GM23338 (cell line): Measurements from ENCODE around the gene PAN2. TPM values are rescaled to one million over a fixed set of nuclear protein-coding genes. Genes with fewer than 3 reads are reported as not detected.

ENCODE experiments used
- ATAC-seq: fragments of 200-7000 bp; cut with Tn5 transposase; 3 replicates; pipeline ENCODE4 v1.9.1; 2020
- DNase-seq: peaks from one replicate; pipeline ENCODE4 v3.0.0-alpha.2; 2015; ENCODE audit warnings: low spot score
- H2AFZ ChIP-seq: fragments of 200-600 bp; sonication (generic); 2 replicates; pipeline ENCODE4 v1.8.0; 2016; ENCODE audit warnings: antibody characterized with exemption, mild to moderate bottlenecking, moderate library complexity
- H3F3A ChIP-seq: fragments of 200-600 bp; sonication (generic); replicated peaks from 2 replicates; pipeline ENCODE4 v1.8.0; 2017; ENCODE audit warnings: antibody characterized with exemption, mixed run types, low read depth
- H3K27ac ChIP-seq: fragments of 200-600 bp; sonication (generic); 2 replicates; pipeline ENCODE4 v1.6.1; 2016; ENCODE audit warnings: low read depth
- H3K27me3 ChIP-seq: fragments of 200-600 bp; sonication (generic); 2 replicates; pipeline ENCODE4 v1.8.0; 2016; ENCODE audit warnings: mild to moderate bottlenecking, mixed run types, moderate library complexity; ENCODE audit not compliant: insufficient read depth
- H3K36me3 ChIP-seq: fragments of 200-600 bp; sonication (generic); 2 replicates; pipeline ENCODE4 v1.8.0; 2016; ENCODE audit warnings: mild to moderate bottlenecking; ENCODE audit not compliant: insufficient read depth
- H3K4me1 ChIP-seq: fragments of 200-600 bp; sonication (generic); 2 replicates; pipeline ENCODE4 v1.8.0; 2016; ENCODE audit warnings: mild to moderate bottlenecking, moderate library complexity; ENCODE audit not compliant: insufficient read depth
- H3K4me2 ChIP-seq: fragments of 200-600 bp; sonication (generic); 2 replicates; pipeline ENCODE4 v1.7.1; 2017; ENCODE audit warnings: mixed run types
- H3K4me3 ChIP-seq: fragments of 200-600 bp; sonication (generic); 2 replicates; pipeline ENCODE4 v1.6.1; 2016; ENCODE audit warnings: mixed run types
- H3K79me2 ChIP-seq: fragments of 200-600 bp; sonication (generic); replicated peaks from 2 replicates; pipeline ENCODE4 v1.8.0; 2017; ENCODE audit warnings: mild to moderate bottlenecking; ENCODE audit not compliant: insufficient read depth
- H3K9me2 ChIP-seq: fragments of 200-600 bp; sonication (generic); 2 replicates; pipeline ENCODE4 v1.8.0; 2017; ENCODE audit not compliant: insufficient read depth
- H4K20me1 ChIP-seq: fragments of 200-600 bp; sonication (generic); replicated peaks from 2 replicates; pipeline ENCODE4 v1.8.0; 2017; ENCODE audit warnings: mild to moderate bottlenecking; ENCODE audit not compliant: insufficient read depth
- H3K27ac Mint-ChIP-seq: 2 replicates; pipeline ENCODE4 v1.8.0; 2020; ENCODE audit warnings: inconsistent platforms, mild to moderate bottlenecking, moderate library complexity, mixed read lengths
- H3K27me3 Mint-ChIP-seq: 3 replicates; pipeline ENCODE4 v1.8.0; 2022; ENCODE audit warnings: low read depth, mild to moderate bottlenecking, moderate library complexity, mixed read lengths, inconsistent platforms; ENCODE audit not compliant: insufficient read depth, poor library complexity
- H3K36me3 Mint-ChIP-seq: 3 replicates; pipeline ENCODE4 v1.8.0; 2021; ENCODE audit warnings: low read depth, mild to moderate bottlenecking, inconsistent platforms, moderate library complexity, mixed read lengths
- H3K4me1 Mint-ChIP-seq: 3 replicates; pipeline ENCODE4 v1.8.0; 2020; ENCODE audit warnings: mild to moderate bottlenecking, inconsistent platforms, mixed read lengths
- H3K4me3 Mint-ChIP-seq: 3 replicates; pipeline ENCODE4 v1.8.0; 2021; ENCODE audit warnings: moderate library complexity, mild to moderate bottlenecking, inconsistent platforms, mixed read lengths
- H3K9me3 Mint-ChIP-seq: 3 replicates; pipeline ENCODE4 v1.8.0; 2020; ENCODE audit warnings: moderate library complexity, mild to moderate bottlenecking, inconsistent platforms, mixed read lengths
- EZH2phosphoT487 ChIP-seq: fragments of 200-600 bp; sonication (generic); IDR thresholded peaks from one replicate; pipeline ENCODE4 v1.8.1; 2018; ENCODE audit warnings: antibody characterized with exemption; ENCODE audit not compliant: unreplicated experiment
- STAT1 ChIP-seq: IDR thresholded peaks from one replicate; pipeline ENCODE4 v1.6.1; 2016; ENCODE audit warnings: antibody characterized with exemption; ENCODE audit not compliant: unreplicated experiment
- ZNF331 ChIP-seq: fragments of 250-450 bp; sonication (Bioruptor Pico); IDR thresholded peaks from 2 replicates; pipeline ENCODE4 v1.5.0; 2020; ENCODE audit warnings: low read depth, mild to moderate bottlenecking, moderate library complexity
- polyA plus RNA-seq: library from polyadenylated mRNA; unstranded; fragments of >200 nt; fragmentation: Nextera tagmentation; extraction: Ambion mirVana; gene quantifications from 2 replicates; pipeline ENCODE4 v1.2.1, GENCODE V29; 2016
- total RNA-seq: library from RNA; depleted of rRNA; stranded (reverse); fragments of >200 nt; shearing (Covaris generic); gene quantifications from 2 replicates; pipeline ENCODE4 v1.2.3, GENCODE V29; 2014
- TF ChIP-seq, protein P1 (sequence below): fragments of 250-450 bp; sonication (Bioruptor Pico); IDR thresholded peaks from 2 replicates; pipeline ENCODE4 v1.5.0; 2020; ENCODE audit warnings: mild to moderate bottlenecking, moderate library complexity
- TF ChIP-seq, protein P2 (sequence below): IDR thresholded peaks from 2 replicates; pipeline ENCODE4 v1.6.1; 2016; ENCODE audit warnings: antibody characterized with exemption
- TF ChIP-seq, protein P3 (sequence below): IDR thresholded peaks from one replicate; pipeline ENCODE4 v1.6.1; 2018; ENCODE audit warnings: antibody characterized with exemption; ENCODE audit not compliant: unreplicated experiment
- TF ChIP-seq, protein P4 (sequence below), 2 experiments: fragments of 200-600 bp in 1 of 2; sonication (generic) in 1 of 2; conservative IDR thresholded peaks; 2 replicates each; pipeline versions ENCODE4 v1.5.1 to v1.6.1; 2016 to 2017; ENCODE audit warnings: antibody characterized with exemption in 2 of 2, low read depth in 2 of 2, mild to moderate bottlenecking in 2 of 2, moderate library complexity in 1 of 2

Gene PAN2
- total and polyA plus RNA-seq, 2 experiments from 2014 or later: 11.5 to 27.2 TPM

DNA sequence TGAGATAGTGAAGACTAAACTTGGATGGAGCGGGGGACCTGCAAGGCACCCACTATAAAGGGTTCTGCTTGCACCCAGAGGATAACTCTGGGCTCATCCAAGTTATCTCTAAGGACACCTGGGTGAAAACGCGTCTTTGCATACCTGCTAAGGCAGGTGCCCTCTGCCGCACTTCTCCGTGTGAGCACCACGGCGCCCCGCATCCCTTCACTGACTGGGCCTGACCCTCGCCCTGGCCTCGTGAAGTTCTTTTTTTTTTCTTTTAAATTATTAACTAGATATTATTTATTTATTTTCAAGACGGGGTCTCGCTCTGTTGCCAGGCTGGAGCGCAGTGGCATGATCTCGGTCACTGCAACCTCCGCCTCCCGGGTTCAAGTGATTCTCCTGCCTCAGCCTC is 48.8 kb upstream of the PAN2 start:
- Mint-ChIP-seq H3K4me1 (peaks cover 9% of the 10 kb centered on the region; the same call in 2 of the 3 replicates), H3K36me3 (no peaks in the 10 kb centered on the region), H3K4me3 (no peak overlapping the region), H3K27me3 (peaks cover 7% of the 10 kb centered on the region), H3K27ac (no peak overlapping the region), H3K9me3 (no peaks in the 10 kb centered on the region)
- no peak for ATAC-seq
- Histone ChIP-seq H3F3A (no peaks in the 10 kb centered on the region; the same call in 1 of the 2 replicates), H3K36me3 (no peaks in the 10 kb centered on the region), H3K4me3 (no peak overlapping the region), H4K20me1 (no peaks in the 10 kb centered on the region), H3K4me2 (no peak overlapping the region), H3K4me1 (peaks cover 4% of the 10 kb centered on the region), H2AFZ (no peak overlapping the region), H3K9me2 (no peaks in the 10 kb centered on the region), H3K27ac (no peak overlapping the region), H3K79me2 (no peaks in the 10 kb centered on the region), H3K27me3 (no peaks in the 10 kb centered on the region)
- TF ChIP-seq, protein P1, sequence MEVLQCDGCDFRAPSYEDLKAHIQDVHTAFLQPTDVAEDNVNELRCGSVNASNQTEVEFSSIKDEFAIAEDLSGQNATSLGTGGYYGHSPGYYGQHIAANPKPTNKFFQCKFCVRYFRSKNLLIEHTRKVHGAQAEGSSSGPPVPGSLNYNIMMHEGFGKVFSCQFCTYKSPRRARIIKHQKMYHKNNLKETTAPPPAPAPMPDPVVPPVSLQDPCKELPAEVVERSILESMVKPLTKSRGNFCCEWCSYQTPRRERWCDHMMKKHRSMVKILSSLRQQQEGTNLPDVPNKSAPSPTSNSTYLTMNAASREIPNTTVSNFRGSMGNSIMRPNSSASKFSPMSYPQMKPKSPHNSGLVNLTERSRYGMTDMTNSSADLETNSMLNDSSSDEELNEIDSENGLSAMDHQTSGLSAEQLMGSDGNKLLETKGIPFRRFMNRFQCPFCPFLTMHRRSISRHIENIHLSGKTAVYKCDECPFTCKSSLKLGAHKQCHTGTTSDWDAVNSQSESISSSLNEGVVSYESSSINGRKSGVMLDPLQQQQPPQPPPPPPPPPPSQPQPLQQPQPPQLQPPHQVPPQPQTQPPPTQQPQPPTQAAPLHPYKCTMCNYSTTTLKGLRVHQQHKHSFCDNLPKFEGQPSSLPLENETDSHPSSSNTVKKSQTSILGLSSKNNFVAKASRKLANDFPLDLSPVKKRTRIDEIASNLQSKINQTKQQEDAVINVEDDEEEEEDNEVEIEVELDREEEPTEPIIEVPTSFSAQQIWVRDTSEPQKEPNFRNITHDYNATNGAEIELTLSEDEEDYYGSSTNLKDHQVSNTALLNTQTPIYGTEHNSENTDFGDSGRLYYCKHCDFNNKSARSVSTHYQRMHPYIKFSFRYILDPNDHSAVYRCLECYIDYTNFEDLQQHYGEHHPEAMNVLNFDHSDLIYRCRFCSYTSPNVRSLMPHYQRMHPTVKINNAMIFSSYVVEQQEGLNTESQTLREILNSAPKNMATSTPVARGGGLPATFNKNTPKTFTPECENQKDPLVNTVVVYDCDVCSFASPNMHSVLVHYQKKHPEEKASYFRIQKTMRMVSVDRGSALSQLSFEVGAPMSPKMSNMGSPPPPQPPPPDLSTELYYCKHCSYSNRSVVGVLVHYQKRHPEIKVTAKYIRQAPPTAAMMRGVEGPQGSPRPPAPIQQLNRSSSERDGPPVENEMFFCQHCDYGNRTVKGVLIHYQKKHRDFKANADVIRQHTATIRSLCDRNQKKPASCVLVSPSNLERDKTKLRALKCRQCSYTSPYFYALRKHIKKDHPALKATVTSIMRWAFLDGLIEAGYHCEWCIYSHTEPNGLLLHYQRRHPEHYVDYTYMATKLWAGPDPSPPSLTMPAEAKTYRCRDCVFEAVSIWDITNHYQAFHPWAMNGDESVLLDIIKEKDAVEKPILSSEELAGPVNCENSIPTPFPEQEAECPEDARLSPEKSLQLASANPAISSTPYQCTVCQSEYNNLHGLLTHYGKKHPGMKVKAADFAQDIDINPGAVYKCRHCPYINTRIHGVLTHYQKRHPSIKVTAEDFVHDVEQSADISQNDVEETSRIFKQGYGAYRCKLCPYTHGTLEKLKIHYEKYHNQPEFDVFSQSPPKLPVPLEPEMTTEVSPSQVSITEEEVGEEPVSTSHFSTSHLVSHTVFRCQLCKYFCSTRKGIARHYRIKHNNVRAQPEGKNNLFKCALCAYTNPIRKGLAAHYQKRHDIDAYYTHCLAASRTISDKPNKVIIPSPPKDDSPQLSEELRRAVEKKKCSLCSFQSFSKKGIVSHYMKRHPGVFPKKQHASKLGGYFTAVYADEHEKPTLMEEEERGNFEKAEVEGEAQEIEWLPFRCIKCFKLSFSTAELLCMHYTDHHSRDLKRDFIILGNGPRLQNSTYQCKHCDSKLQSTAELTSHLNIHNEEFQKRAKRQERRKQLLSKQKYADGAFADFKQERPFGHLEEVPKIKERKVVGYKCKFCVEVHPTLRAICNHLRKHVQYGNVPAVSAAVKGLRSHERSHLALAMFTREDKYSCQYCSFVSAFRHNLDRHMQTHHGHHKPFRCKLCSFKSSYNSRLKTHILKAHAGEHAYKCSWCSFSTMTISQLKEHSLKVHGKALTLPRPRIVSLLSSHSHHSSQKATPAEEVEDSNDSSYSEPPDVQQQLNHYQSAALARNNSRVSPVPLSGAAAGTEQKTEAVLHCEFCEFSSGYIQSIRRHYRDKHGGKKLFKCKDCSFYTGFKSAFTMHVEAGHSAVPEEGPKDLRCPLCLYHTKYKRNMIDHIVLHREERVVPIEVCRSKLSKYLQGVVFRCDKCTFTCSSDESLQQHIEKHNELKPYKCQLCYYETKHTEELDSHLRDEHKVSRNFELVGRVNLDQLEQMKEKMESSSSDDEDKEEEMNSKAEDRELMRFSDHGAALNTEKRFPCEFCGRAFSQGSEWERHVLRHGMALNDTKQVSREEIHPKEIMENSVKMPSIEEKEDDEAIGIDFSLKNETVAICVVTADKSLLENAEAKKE (CRISPR knock-in tag): no peak
- TF ChIP-seq, protein P2, sequence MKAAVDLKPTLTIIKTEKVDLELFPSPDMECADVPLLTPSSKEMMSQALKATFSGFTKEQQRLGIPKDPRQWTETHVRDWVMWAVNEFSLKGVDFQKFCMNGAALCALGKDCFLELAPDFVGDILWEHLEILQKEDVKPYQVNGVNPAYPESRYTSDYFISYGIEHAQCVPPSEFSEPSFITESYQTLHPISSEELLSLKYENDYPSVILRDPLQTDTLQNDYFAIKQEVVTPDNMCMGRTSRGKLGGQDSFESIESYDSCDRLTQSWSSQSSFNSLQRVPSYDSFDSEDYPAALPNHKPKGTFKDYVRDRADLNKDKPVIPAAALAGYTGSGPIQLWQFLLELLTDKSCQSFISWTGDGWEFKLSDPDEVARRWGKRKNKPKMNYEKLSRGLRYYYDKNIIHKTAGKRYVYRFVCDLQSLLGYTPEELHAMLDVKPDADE: no peak
- TF ChIP-seq, protein P3, sequence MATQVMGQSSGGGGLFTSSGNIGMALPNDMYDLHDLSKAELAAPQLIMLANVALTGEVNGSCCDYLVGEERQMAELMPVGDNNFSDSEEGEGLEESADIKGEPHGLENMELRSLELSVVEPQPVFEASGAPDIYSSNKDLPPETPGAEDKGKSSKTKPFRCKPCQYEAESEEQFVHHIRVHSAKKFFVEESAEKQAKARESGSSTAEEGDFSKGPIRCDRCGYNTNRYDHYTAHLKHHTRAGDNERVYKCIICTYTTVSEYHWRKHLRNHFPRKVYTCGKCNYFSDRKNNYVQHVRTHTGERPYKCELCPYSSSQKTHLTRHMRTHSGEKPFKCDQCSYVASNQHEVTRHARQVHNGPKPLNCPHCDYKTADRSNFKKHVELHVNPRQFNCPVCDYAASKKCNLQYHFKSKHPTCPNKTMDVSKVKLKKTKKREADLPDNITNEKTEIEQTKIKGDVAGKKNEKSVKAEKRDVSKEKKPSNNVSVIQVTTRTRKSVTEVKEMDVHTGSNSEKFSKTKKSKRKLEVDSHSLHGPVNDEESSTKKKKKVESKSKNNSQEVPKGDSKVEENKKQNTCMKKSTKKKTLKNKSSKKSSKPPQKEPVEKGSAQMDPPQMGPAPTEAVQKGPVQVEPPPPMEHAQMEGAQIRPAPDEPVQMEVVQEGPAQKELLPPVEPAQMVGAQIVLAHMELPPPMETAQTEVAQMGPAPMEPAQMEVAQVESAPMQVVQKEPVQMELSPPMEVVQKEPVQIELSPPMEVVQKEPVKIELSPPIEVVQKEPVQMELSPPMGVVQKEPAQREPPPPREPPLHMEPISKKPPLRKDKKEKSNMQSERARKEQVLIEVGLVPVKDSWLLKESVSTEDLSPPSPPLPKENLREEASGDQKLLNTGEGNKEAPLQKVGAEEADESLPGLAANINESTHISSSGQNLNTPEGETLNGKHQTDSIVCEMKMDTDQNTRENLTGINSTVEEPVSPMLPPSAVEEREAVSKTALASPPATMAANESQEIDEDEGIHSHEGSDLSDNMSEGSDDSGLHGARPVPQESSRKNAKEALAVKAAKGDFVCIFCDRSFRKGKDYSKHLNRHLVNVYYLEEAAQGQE: no peak
- TF ChIP-seq STAT1 (no peak), EZH2phosphoT487 (no peak), ZNF331 (CRISPR knock-in tag) (no peak)
- TF ChIP-seq, protein P4, sequence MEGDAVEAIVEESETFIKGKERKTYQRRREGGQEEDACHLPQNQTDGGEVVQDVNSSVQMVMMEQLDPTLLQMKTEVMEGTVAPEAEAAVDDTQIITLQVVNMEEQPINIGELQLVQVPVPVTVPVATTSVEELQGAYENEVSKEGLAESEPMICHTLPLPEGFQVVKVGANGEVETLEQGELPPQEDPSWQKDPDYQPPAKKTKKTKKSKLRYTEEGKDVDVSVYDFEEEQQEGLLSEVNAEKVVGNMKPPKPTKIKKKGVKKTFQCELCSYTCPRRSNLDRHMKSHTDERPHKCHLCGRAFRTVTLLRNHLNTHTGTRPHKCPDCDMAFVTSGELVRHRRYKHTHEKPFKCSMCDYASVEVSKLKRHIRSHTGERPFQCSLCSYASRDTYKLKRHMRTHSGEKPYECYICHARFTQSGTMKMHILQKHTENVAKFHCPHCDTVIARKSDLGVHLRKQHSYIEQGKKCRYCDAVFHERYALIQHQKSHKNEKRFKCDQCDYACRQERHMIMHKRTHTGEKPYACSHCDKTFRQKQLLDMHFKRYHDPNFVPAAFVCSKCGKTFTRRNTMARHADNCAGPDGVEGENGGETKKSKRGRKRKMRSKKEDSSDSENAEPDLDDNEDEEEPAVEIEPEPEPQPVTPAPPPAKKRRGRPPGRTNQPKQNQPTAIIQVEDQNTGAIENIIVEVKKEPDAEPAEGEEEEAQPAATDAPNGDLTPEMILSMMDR (conservative IDR thresholded peaks at IDR 0.05; ENCODE audit: low read depth in 2 of 2): no peak
- DNase-seq: no peak
